ENCODE measurements around the gene ALG6.

The ALG6 gene

GRCh38 chr1:63326473-63327380 lies 40.7 kb upstream of the ALG6 start:
- H3K23ac ChIP-seq (ENCODE audit: low read length in 2 of 2), result peak overlapping the region in 1 of 2 experiments; percentile 6

GRCh38 chr1:63327417-63328054 lies 39.9 kb upstream of the ALG6 start:
- Histone ChIP-seq H3K9me3 (ENCODE audit: control insufficient read depth, low read length) (no peaks in the 10 kb centered on the region), H3K36me3 (ENCODE audit: control insufficient read depth in 1 of 2, insufficient read depth in 2 of 2, low read depth in 1 of 2, low read length in 2 of 2) (peaks cover 0 to 6% of the 10 kb centered on the region in 2 experiments), H2AFZ (ENCODE audit: low read depth, low read length) (no peak overlapping the region), H4K91ac (ENCODE audit: low read length) (no peak overlapping the region), H2BK120ac (ENCODE audit: low read depth, low read length) (no peak overlapping the region), H3K27me3 (ENCODE audit: control insufficient read depth in 1 of 2, insufficient read depth in 1 of 2, low read length in 2 of 2) (peaks cover 72 to 98% of the 10 kb centered on the region in 2 experiments), H3K27ac (ENCODE audit: low read length, poor library complexity, severe bottlenecking) (no peak overlapping the region), H2BK15ac (ENCODE audit: low read depth, poor library complexity, severe bottlenecking) (no peak overlapping the region), H3K4me2 (ENCODE audit: low read length, poor library complexity, severe bottlenecking) (no peak overlapping the region), H3K4ac (ENCODE audit: low read depth in 1 of 2, low read length in 2 of 2) (no peak overlapping the region), H3K14ac (ENCODE audit: low read length in 2 of 2) (no peak overlapping the region), H4K8ac (ENCODE audit: low read length) (no peak overlapping the region), H3K9ac (ENCODE audit: low read length) (no peak overlapping the region), H3K79me1 (replicated peaks; ENCODE audit: low read length, poor library complexity, severe bottlenecking) (no peaks in the 10 kb centered on the region), H3K23ac (ENCODE audit: low read length in 2 of 2) (no peak overlapping the region), H2BK5ac (ENCODE audit: low read depth, low read length, poor library complexity, severe bottlenecking) (no peak overlapping the region), H3K4me1 (ENCODE audit: control insufficient read depth, insufficient read depth, low read depth, low read length) (peaks cover 26% of the 10 kb centered on the region), H2AK5ac (ENCODE audit: low read length, severe bottlenecking) (no peak overlapping the region), H3K18ac (ENCODE audit: low read depth in 1 of 2, low read length in 2 of 2) (no peak overlapping the region), H3K4me3 (ENCODE audit: insufficient read depth in 1 of 2, low read depth in 1 of 2, low read length in 2 of 2) (no peak overlapping the region), H2BK12ac (ENCODE audit: low read length in 2 of 2) (no peak overlapping the region)
- under 1% methylated on average over 13 of the region's 25 CpGs for WGBS
- DNase-seq, result peak; percentile 54

More at GRCh38 chr1:63326473-63327380, 40.7 kb upstream of the ALG6 start:
- H4K91ac ChIP-seq (ENCODE audit: low read length), result no peak overlapping the region
- H3K27ac ChIP-seq (ENCODE audit: low read length, poor library complexity, severe bottlenecking), result no peak overlapping the region
- H3K9ac ChIP-seq (ENCODE audit: low read length), result no peak overlapping the region
- DNase-seq, result no peak
- peaks cover 75 to 98% of the 10 kb centered on the region in 2 experiments for H3K27me3 ChIP-seq (ENCODE audit: control insufficient read depth in 1 of 2, insufficient read depth in 1 of 2, low read length in 2 of 2)
- no peaks in the 10 kb centered on the region for H3K9me3 ChIP-seq (ENCODE audit: control insufficient read depth, low read length)
- peaks cover 32% of the 10 kb centered on the region for H3K4me1 ChIP-seq (ENCODE audit: control insufficient read depth, insufficient read depth, low read depth, low read length)
- H3K36me3 ChIP-seq (ENCODE audit: control insufficient read depth in 1 of 2, insufficient read depth in 2 of 2, low read depth in 1 of 2, low read length in 2 of 2), result peaks cover 0 to 6% of the 10 kb centered on the region in 2 experiments
- H3K79me1 ChIP-seq (replicated peaks; ENCODE audit: low read length, poor library complexity, severe bottlenecking), result no peaks in the 10 kb centered on the region
- no peak overlapping the region for H3K4me3 ChIP-seq (ENCODE audit: insufficient read depth in 1 of 2, low read depth in 1 of 2, low read length in 2 of 2)
- H2BK12ac ChIP-seq (ENCODE audit: low read length in 2 of 2), result no peak overlapping the region
- no peak overlapping the region for H4K8ac ChIP-seq (ENCODE audit: low read length)
- no peak overlapping the region for H2BK5ac ChIP-seq (ENCODE audit: low read depth, low read length, poor library complexity, severe bottlenecking)
- H3K4ac ChIP-seq (ENCODE audit: low read depth in 1 of 2, low read length in 2 of 2), result no peak overlapping the region
- 3% methylated on average over 33 of the region's 37 CpGs for whole genome bisulfite sequencing
- H2AFZ ChIP-seq (ENCODE audit: low read depth, low read length), result no peak overlapping the region
- H2BK15ac ChIP-seq (ENCODE audit: low read depth, poor library complexity, severe bottlenecking), result no peak overlapping the region
- H2BK120ac ChIP-seq (ENCODE audit: low read depth, low read length), result no peak overlapping the region
- H3K14ac ChIP-seq (ENCODE audit: low read length in 2 of 2), result no peak overlapping the region
- no peak overlapping the region for H3K4me2 ChIP-seq (ENCODE audit: low read length, poor library complexity, severe bottlenecking)
- no peak overlapping the region for H3K18ac ChIP-seq (ENCODE audit: low read depth in 1 of 2, low read length in 2 of 2)
- no peak overlapping the region for H2AK5ac ChIP-seq (ENCODE audit: low read length, severe bottlenecking)

- Histone ChIP-seq H4K91ac (ENCODE audit: low read length) (no peak overlapping the region), H2AK5ac (ENCODE audit: low read length, severe bottlenecking) (no peak overlapping the region), H3K36me3 (ENCODE audit: control insufficient read depth in 1 of 2, insufficient read depth in 2 of 2, low read depth in 1 of 2, low read length in 2 of 2) (peaks cover 0 to 6% of the 10 kb centered on the region in 2 experiments), H3K4me1 (ENCODE audit: control insufficient read depth, insufficient read depth, low read depth, low read length) (peaks cover 24% of the 10 kb centered on the region), H2BK12ac (ENCODE audit: low read length in 2 of 2) (no peak overlapping the region), H3K79me1 (replicated peaks; ENCODE audit: low read length, poor library complexity, severe bottlenecking) (no peaks in the 10 kb centered on the region), H3K23ac (ENCODE audit: low read length in 2 of 2) (no peak overlapping the region), H3K18ac (ENCODE audit: low read depth in 1 of 2, low read length in 2 of 2) (no peak overlapping the region), H2BK5ac (ENCODE audit: low read depth, low read length, poor library complexity, severe bottlenecking) (no peak overlapping the region), H3K27me3 (ENCODE audit: control insufficient read depth in 1 of 2, insufficient read depth in 1 of 2, low read length in 2 of 2) (peaks cover 76 to 98% of the 10 kb centered on the region in 2 experiments), H3K27ac (ENCODE audit: low read length, poor library complexity, severe bottlenecking) (no peak overlapping the region), H2BK120ac (ENCODE audit: low read depth, low read length) (no peak overlapping the region), H4K8ac (ENCODE audit: low read length) (no peak overlapping the region), H3K9ac (ENCODE audit: low read length) (no peak overlapping the region), H3K4me2 (ENCODE audit: low read length, poor library complexity, severe bottlenecking) (no peak overlapping the region), H2AFZ (ENCODE audit: low read depth, low read length) (no peak overlapping the region), H2BK15ac (ENCODE audit: low read depth, poor library complexity, severe bottlenecking) (no peak overlapping the region), H3K9me3 (ENCODE audit: control insufficient read depth, low read length) (no peaks in the 10 kb centered on the region), H3K4ac (ENCODE audit: low read depth in 1 of 2, low read length in 2 of 2) (no peak overlapping the region), H3K14ac (ENCODE audit: low read length in 2 of 2) (no peak overlapping the region), H3K4me3 (ENCODE audit: insufficient read depth in 1 of 2, low read depth in 1 of 2, low read length in 2 of 2) (no peak overlapping the region)
- 37% methylated on average over 8 of the region's 8 CpGs for WGBS
- no peak for DNase-seq
These were observed 39.3 kb upstream of the ALG6 start for GRCh38 chr1:63328122-63328521.

- no peak overlapping the region for H3K4me3 ChIP-seq (ENCODE audit: insufficient read depth in 1 of 2, low read depth in 1 of 2, low read length in 2 of 2)
- H2AFZ ChIP-seq (ENCODE audit: low read depth, low read length), result no peak overlapping the region
- 59% methylated on average over 9 of the region's 9 CpGs for WGBS
These were observed 38.6 kb upstream of the ALG6 start for GRCh38 chr1:63328781-63329180.

More at GRCh38 chr1:63328781-63329180, 38.6 kb upstream of the ALG6 start:
- H3K27me3 ChIP-seq (ENCODE audit: control insufficient read depth in 1 of 2, insufficient read depth in 1 of 2, low read length in 2 of 2), result peaks cover 77 to 98% of the 10 kb centered on the region in 2 experiments
- H4K8ac ChIP-seq (ENCODE audit: low read length), result no peak overlapping the region
- H4K91ac ChIP-seq (ENCODE audit: low read length), result no peak overlapping the region
- H3K9ac ChIP-seq (ENCODE audit: low read length), result no peak overlapping the region
- no peaks in the 10 kb centered on the region for H3K79me1 ChIP-seq (replicated peaks; ENCODE audit: low read length, poor library complexity, severe bottlenecking)
- no peak overlapping the region for H3K27ac ChIP-seq (ENCODE audit: low read length, poor library complexity, severe bottlenecking)
- H2BK5ac ChIP-seq (ENCODE audit: low read depth, low read length, poor library complexity, severe bottlenecking), result no peak overlapping the region
- no peak overlapping the region for H3K14ac ChIP-seq (ENCODE audit: low read length in 2 of 2)
- H2BK12ac ChIP-seq (ENCODE audit: low read length in 2 of 2), result no peak overlapping the region
- no peak overlapping the region for H2BK120ac ChIP-seq (ENCODE audit: low read depth, low read length)
- no peak overlapping the region for H3K4me2 ChIP-seq (ENCODE audit: low read length, poor library complexity, severe bottlenecking)
- peaks cover 18% of the 10 kb centered on the region for H3K4me1 ChIP-seq (ENCODE audit: control insufficient read depth, insufficient read depth, low read depth, low read length)
- no peak overlapping the region for H3K4ac ChIP-seq (ENCODE audit: low read depth in 1 of 2, low read length in 2 of 2)
- H2AK5ac ChIP-seq (ENCODE audit: low read length, severe bottlenecking), result no peak overlapping the region
- H3K36me3 ChIP-seq (ENCODE audit: control insufficient read depth in 1 of 2, insufficient read depth in 2 of 2, low read depth in 1 of 2, low read length in 2 of 2), result peaks cover 0 to 2% of the 10 kb centered on the region in 2 experiments
- no peak overlapping the region for H3K23ac ChIP-seq (ENCODE audit: low read length in 2 of 2)
- no peaks in the 10 kb centered on the region for H3K9me3 ChIP-seq (ENCODE audit: control insufficient read depth, low read length)
- no peak overlapping the region for H2BK15ac ChIP-seq (ENCODE audit: low read depth, poor library complexity, severe bottlenecking)
- H3K18ac ChIP-seq (ENCODE audit: low read depth in 1 of 2, low read length in 2 of 2), result no peak overlapping the region
- DNase-seq, result no peak

Measured in mesenchymal stem cell (in vitro differentiated cells and primary cell).